GM23338 (cell line): ENCODE results near the gene CSPG4.

Experiments
- CREB1 ChIP-seq: fragments of 250-450 bp; sonication (Bioruptor Pico); IDR thresholded peaks from 2 replicates; pipeline ENCODE4 v1.5.0; 2020; ENCODE audit warnings: low read depth, mild to moderate bottlenecking, moderate library complexity
- EZH2 ChIP-seq: fragments of 200-600 bp; sonication (generic); IDR thresholded peaks from one replicate; pipeline ENCODE4 v1.8.0; 2017; ENCODE audit warnings: antibody characterized with exemption, mild to moderate bottlenecking, low read depth; ENCODE audit not compliant: unreplicated experiment
- POLR2AphosphoS5 ChIP-seq: IDR thresholded peaks from 2 replicates; pipeline ENCODE4 v1.6.1; 2016; ENCODE audit warnings: antibody characterized with exemption, low read depth
- TF ChIP-seq, protein P1 (sequence below), 2 experiments: fragments of 200-600 bp in 1 of 2; sonication (generic) in 1 of 2; conservative IDR thresholded peaks; 2 replicates each; pipeline versions ENCODE4 v1.5.1 to v1.6.1; 2016 to 2017; ENCODE audit warnings: antibody characterized with exemption in 2 of 2, low read depth in 2 of 2, mild to moderate bottlenecking in 2 of 2, moderate library complexity in 1 of 2

- TF ChIP-seq, protein P1, sequence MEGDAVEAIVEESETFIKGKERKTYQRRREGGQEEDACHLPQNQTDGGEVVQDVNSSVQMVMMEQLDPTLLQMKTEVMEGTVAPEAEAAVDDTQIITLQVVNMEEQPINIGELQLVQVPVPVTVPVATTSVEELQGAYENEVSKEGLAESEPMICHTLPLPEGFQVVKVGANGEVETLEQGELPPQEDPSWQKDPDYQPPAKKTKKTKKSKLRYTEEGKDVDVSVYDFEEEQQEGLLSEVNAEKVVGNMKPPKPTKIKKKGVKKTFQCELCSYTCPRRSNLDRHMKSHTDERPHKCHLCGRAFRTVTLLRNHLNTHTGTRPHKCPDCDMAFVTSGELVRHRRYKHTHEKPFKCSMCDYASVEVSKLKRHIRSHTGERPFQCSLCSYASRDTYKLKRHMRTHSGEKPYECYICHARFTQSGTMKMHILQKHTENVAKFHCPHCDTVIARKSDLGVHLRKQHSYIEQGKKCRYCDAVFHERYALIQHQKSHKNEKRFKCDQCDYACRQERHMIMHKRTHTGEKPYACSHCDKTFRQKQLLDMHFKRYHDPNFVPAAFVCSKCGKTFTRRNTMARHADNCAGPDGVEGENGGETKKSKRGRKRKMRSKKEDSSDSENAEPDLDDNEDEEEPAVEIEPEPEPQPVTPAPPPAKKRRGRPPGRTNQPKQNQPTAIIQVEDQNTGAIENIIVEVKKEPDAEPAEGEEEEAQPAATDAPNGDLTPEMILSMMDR (conservative IDR thresholded peaks at IDR 0.05; ENCODE audit: low read depth in 2 of 2), result no peak
- TF ChIP-seq POLR2AphosphoS5 (no peak), EZH2 (no peak), CREB1 (CRISPR knock-in tag) (no peak)
Measured at GRCh38 chr15:75721923-75722870, 9.5 kb upstream of the CSPG4 start.
